ENCODE results near the gene OLFM1.
"Not testable (repeated sequence)": the region's sequence is repeated elsewhere in the genome, so short reads cannot be mapped to it uniquely, and the experiment has no call there.

OLFM1 gene

GRCh38 chr9:135060461-135061116 is 26.9 kb upstream of the OLFM1 start:
- no peak for DNase-seq

DNA sequence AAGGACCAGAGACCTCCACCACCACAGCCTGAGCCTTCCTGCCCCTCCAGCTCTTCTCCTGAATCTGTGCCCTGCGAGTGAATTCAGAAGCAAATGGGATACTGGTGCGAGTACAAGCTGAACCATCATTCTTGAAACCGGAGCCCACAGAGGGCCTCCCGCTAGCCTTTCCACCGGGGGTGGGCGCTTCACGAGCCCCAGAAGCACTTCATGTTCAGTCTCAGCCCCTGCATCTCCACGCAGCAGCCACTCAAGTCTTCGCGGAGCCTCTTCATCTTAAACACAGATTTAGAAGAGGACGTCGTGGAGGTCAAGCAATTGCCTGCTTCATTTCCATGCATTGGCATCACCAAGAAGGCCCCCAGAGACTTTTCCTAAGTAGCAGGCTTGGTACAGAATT is 26.0 kb upstream of the OLFM1 start:
- DNase-seq: no peak

DNA sequence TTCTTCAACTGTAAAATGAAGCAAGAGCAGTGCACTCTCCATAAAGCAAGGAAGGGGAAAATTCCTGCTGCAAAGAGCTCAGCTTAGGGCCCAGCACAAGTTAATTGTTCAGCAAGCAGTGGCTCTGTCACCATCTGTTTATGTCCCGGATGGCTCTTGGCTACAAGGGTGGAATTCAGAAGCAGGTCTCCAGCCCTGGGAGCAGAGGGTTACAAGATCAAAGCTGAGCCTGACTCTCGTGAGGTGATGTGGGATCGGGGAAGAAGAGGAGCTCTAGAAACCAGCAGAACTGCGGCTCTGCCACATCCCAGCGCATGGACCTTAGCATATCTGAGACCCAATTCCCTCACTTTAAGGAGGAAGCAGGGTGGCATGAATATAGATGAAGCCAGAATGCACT is 25.2 kb upstream of the OLFM1 start:
- DNase-seq: no peak

GRCh38 chr9:135063466-135063865 is 24.0 kb upstream of the OLFM1 start:
- DNase-seq: not testable (repeated sequence)

DNA sequence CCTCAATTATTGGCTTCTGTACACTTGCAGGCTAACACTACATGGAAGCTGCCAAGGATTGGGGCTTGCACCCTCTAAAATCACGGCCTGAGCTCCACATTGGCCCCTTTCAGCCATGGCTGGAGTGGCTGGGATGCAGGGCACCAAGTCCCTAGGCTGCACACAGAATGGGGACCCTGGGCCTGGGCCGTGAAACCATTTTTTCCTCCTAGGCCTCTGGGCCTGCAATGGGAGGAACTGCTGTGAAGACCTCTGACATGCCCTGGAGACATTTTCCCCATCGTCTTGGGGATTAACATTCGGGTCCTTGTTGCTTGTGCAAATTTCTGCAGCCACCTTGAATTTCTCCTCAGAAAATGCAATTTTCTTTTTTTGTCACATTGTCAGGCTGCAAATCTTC is 23.6 kb upstream of the OLFM1 start:
- DNase-seq: not testable (repeated sequence)

DNA sequence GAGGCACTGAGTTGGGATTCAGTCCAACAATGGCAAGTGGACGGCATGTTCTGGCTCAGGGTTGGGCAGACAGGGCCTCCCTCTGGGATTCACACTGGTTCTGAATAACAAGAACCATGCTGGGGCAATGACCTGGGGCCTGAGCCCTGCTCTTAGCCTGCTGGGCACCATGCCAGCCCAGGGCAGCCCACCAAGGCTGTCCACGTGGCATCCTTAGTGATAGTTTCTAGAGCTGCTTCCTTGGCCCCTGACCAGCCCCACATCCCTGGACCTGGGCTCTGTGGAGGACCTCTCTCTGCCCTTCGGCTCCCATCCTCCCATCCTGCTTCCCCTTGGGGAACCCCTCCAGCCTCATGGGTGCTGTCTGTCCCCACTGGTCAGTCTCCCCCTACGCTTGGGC is 22.3 kb upstream of the OLFM1 start:
- DNase-seq: no peak

GRCh38 chr9:135065804-135066203 is 21.7 kb upstream of the OLFM1 start:
- DNase-seq: no peak

DNA sequence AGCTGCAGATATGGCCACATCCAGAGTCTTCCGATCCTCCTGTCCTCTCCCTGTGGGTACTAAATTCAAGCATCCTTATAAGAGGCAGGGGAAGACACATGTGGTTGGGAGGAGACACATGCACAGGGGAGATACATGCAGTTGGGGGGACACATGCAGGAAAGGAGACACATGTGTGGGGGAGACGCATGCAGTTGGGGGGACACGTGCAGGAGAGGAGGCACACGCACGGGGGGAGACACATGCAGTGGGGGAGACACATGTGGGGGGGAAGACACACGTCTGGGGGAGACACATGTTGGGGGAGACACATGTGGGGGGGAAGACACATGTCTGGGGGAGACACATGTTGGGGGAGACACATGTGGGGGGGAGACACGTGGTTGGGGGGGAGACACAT is 21.2 kb upstream of the OLFM1 start:
- no peak for DNase-seq

DNA sequence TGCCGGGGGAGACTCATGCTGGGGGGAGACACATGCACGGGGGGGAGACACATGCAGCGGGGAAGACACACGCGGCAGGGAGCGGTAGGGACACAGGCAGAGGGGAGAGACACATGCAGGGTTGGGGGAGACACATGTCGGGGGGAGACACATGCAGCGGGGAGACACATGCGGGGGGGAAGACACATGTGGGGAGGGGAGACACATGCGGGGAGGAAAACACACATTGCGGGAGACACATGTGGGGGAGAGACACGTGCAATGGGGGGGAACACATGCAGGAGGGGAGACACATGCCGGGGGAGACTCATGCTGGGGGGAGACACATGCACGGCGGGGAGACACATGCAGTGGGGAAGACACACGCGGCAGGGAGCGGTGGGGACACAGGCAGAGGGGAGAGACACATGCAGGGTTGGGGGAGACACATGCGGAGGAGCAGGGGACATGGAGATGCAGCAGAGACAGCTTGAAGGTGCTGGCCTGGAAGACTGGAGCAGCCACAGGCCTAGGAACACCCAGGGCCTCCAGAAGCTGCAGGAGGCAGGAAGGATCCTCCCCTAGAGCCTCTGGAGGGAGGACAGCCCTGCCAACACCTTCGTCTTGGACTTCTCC is 20.3 kb upstream of the OLFM1 start:
- DNase-seq: no peak

DNA sequence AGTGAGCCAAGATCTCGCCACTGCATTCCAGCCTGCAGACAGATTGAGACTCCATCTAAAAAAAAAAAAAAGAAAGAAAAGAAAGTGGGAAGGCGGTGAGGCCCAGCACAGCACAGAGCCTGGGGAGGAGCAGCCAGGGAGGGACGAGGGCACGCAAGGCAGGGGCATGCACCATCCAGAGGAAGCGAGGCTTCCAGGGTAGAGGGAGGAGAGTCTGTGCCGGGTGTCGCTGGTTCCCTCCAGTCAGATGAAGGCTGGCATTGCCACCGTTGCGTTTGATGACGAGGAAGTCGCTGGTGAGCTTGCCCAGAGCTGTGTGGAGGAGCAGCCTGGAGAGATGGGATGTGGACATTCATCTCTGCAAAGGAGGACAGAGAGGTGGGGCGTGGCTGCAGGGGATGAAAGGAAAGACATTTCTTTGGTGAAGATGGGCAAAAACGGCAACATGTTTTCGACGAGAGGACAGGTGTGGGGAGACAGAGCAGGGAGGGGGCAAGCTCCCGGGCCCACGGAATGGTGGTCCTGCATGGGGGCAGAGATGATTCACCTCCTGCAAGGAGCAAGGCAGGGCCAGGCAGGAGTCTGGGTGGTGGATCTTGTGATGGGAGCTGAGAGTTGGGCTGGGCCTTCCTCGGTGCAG is 18.6 kb upstream of the OLFM1 start:
- DNase-seq: no peak

GRCh38 chr9:135069558-135070197 is 17.8 kb upstream of the OLFM1 start:
- DNase-seq: no peak

DNA sequence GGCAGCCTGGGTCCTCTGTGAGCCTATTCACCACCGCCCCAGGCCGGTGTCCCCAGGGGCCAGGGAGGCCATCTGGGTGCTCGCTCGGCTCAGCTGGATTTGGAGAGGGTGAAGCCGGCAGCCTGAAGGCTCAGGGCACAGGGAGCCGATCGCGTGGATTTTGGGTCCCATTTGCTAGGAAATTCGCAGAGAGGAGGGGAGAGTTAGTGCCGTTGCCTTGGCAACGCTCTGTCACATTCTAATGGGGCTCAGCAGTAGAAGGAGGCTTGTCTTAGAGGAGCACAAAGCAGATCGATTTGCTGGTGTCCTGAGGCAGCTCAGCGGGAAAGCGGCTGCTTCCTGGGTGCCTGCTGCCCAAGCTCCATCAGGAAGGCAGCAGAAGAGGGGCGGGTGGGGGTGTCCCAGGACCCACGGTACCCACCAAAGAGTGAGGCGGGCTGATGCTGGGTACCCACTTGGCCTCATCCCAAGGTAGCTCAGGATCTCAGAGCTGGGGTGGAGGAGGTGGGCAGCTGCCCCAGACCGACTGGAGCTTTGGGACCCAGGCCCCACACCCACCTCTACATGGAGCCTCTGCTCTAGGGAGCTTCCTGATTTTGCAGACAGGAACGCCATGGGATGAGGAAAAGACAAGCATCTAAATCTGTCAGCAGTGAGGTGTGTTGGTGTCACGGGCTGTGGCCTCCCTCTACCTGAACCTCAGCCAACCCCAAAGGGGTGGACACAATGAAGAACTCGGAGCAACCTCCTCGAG is 17.1 kb upstream of the OLFM1 start:
- DNase-seq: peak; percentile 81

DNA sequence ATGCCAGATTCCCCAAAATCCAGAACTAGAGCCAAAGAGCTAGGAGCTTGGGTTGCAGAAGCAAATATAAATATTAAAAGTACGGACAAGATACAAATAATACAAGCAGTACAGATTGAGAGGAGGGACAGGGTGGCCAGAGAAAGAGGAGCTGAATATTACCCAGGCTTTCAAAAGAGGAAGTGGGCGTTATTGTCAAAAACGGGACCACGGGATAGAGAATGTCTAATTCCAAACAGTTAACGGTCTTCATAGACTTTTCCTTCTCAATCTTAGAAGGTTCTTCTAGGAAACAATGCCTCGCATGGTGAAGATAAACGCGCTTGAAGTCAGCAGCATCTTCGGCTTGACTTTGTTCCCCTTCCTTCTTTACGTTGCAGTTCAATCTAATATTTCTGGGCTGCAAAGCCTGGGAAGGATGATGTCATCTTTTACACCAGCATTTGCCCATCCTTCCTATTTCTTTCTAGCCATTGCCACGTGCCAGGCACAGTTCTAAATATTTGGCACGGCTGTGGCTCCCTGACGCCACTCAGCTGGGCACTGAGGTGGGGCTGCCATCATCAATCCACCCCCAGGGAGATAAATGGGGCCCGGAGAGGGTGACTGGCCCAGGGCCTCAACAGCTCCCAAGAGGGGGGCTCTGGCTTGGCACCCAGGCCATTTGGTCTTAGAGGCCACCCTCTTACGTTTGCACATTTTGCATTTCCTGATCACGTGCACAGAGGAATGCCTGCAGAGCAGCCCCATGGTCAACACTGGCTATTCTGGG is 16.3 kb upstream of the OLFM1 start:
- no peak for DNase-seq

- no peak for DNase-seq
These were observed 14.3 kb upstream of the OLFM1 start for GRCh38 chr9:135073081-135073740.

- DNase-seq: no peak
These were observed 13.6 kb upstream of the OLFM1 start for GRCh38 chr9:135073741-135074305.

- peak; percentile 23 for DNase-seq
These were observed 12.9 kb upstream of the OLFM1 start for GRCh38 chr9:135074354-135075233.

DNA sequence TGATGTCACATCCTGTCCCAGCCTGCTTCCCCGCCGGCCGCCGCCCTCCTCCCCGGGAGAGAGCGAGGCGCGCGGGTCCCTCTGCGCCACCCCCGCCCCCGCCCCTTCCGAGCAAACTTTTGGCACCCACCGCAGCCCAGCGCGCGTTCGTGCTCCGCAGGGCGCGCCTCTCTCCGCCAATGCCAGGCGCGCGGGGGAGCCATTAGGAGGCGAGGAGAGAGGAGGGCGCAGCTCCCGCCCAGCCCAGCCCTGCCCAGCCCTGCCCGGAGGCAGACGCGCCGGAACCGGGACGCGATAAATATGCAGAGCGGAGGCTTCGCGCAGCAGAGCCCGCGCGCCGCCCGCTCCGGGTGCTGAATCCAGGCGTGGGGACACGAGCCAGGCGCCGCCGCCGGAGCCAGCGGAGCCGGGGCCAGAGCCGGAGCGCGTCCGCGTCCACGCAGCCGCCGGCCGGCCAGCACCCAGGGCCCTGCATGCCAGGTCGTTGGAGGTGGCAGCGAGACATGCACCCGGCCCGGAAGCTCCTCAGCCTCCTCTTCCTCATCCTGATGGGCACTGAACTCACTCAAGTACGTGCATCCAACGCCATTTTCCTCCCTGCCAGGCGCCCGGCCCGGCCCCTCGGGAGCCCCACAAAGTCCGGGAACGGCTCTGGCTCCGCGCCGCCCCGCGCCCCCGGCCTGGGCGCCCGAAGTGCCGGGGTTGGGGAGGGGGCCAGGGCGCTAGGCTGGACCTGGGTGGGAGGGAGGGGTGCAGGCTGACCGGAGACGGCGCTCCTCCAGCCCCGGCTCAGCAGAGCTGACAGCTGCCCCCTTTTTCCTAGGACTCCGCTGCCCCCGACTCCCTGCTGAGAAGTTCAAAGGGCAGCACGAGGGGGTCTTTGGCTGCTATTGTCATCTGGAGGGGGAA is 12.0 kb upstream of the OLFM1 start:
- peak; percentile 74 for DNase-seq

GRCh38 chr9:135076143-135076875 is 11.2 kb upstream of the OLFM1 start:
- DNase-seq: peak; percentile 32

Data from NCI-H82 (cell line).